ENCODE measurements around the gene C6orf141. TPM values are rescaled to one million over a fixed set of nuclear protein-coding genes. Genes with fewer than 3 reads are reported as not detected.

C6orf141 gene
- total and polyA plus RNA-seq, 4 donors = 0.14 to 0.84 (median 0.38) TPM

- Histone ChIP-seq H3K4me1 (ENCODE audit: control insufficient read depth in 4 of 4, insufficient read depth in 4 of 4, low read length in 3 of 4) (no peaks in the 10 kb centered on the region), H3K36me3 (ENCODE audit: control insufficient read depth in 4 of 4, insufficient read depth in 3 of 4, low read depth in 1 of 4, low read length in 3 of 4) (peaks cover 0 to 1% (median 0%) of the 10 kb centered on the region in 4 donors), H3K9me3 (ENCODE audit: control insufficient read depth in 4 of 4, low read length in 3 of 4) (no peaks in the 10 kb centered on the region), H3K9ac (ENCODE audit: low read depth in 1 of 2, low read length in 2 of 2) (no peak overlapping the region), H3K4me3 (ENCODE audit: low read depth in 1 of 3, low read length in 3 of 3) (no peak overlapping the region), H3K27me3 (ENCODE audit: control insufficient read depth in 4 of 4, insufficient read depth in 4 of 4, low read length in 3 of 4) (no peaks in the 10 kb centered on the region), H3K27ac (ENCODE audit: low read depth in 1 of 2, low read length in 2 of 2) (no peak overlapping the region)
- WGBS = 66% methylated on average over 1 of the region's 1 CpG
- TF ChIP-seq TAF1 (conservative IDR thresholded peaks at IDR 0.05) (no peak), EGR1 (IDR thresholded peaks at IDR 0.05; ENCODE audit: low read depth in 2 of 2) (no peak), ZBTB33 (IDR thresholded peaks at IDR 0.05) (no peak), YY1 (IDR thresholded peaks at IDR 0.05) (no peak), RAD21 (IDR thresholded peaks at IDR 0.05) (no peak), HNF4G (IDR thresholded peaks at IDR 0.05) (no peak), SP1 (IDR thresholded peaks at IDR 0.05) (no peak)
- DNase-seq (ENCODE audit: low spot score) = no peak
These were observed 9.2 kb upstream of the C6orf141 start for GRCh38 chr6:49541210-49541724.

- WGBS = 83% methylated on average over 3 of the region's 3 CpGs
- no peaks in the 10 kb centered on the region for H3K9me3 ChIP-seq (ENCODE audit: control insufficient read depth in 4 of 4, low read length in 3 of 4)
- H3K9ac ChIP-seq (ENCODE audit: low read depth in 1 of 2, low read length in 2 of 2) = no peak overlapping the region
- DNase-seq (ENCODE audit: low spot score) = no peak
- H3K27me3 ChIP-seq (ENCODE audit: control insufficient read depth in 4 of 4, insufficient read depth in 4 of 4, low read length in 3 of 4) = no peaks in the 10 kb centered on the region
- H3K27ac ChIP-seq (ENCODE audit: low read depth in 1 of 2, low read length in 2 of 2) = no peak overlapping the region
- no peak overlapping the region for H3K4me3 ChIP-seq (ENCODE audit: low read depth in 1 of 3, low read length in 3 of 3)
- no peaks in the 10 kb centered on the region for H3K4me1 ChIP-seq (ENCODE audit: control insufficient read depth in 4 of 4, insufficient read depth in 4 of 4, low read length in 3 of 4)
- peaks cover 0 to 1% (median 0%) of the 10 kb centered on the region in 4 donors for H3K36me3 ChIP-seq (ENCODE audit: control insufficient read depth in 4 of 4, insufficient read depth in 3 of 4, low read depth in 1 of 4, low read length in 3 of 4)
- TF ChIP-seq EGR1 (IDR thresholded peaks at IDR 0.05; ENCODE audit: low read depth in 2 of 2) (no peak), TAF1 (conservative IDR thresholded peaks at IDR 0.05) (no peak), RAD21 (IDR thresholded peaks at IDR 0.05) (no peak), ATF3 (IDR thresholded peaks at IDR 0.05) (no peak), CTCF (IDR thresholded peaks at IDR 0.05; ENCODE audit: low read depth, low read length, missing input control) (no peak), GABPA (IDR thresholded peaks at IDR 0.05 in 1 of 2, conservative IDR thresholded peaks at IDR 0.05 in 1 of 2) (no peak), JUND (IDR thresholded peaks at IDR 0.05) (no peak), SP1 (IDR thresholded peaks at IDR 0.05) (no peak), REST (IDR thresholded peaks at IDR 0.05) (no peak), HNF4A (conservative IDR thresholded peaks at IDR 0.05) (no peak)
These were observed 8.5 kb upstream of the C6orf141 start for GRCh38 chr6:49541936-49542335.

All from liver (tissue), 9 donors.